PFSK-1 (cell line): ENCODE measurements around the gene SHISA2.

Experiments used
- REST ChIP-seq, 2 experiments: IDR thresholded peaks; 2 replicates each; pipeline versions ENCODE4 v1.6.1 to v1.8.0; 2011 to 2012; ENCODE audit warnings: low read depth in 2 of 2, low read length in 2 of 2, control low read depth in 1 of 2, inconsistent platforms in 1 of 2, mild to moderate bottlenecking in 1 of 2, moderate library complexity in 1 of 2; ENCODE audit not compliant: insufficient read depth in 1 of 2
- SIN3A ChIP-seq: IDR thresholded peaks from 2 replicates; pipeline ENCODE4 v1.6.1; 2012; ENCODE audit warnings: mild to moderate bottlenecking, low read length, moderate library complexity, borderline replicate concordance; ENCODE audit not compliant: insufficient read depth
- TAF1 ChIP-seq: IDR thresholded peaks from 2 replicates; pipeline ENCODE4 v1.6.1; 2012; ENCODE audit warnings: low read length, control low read depth, borderline replicate concordance; ENCODE audit not compliant: insufficient read depth

- no peak for TF ChIP-seq SIN3A
- no peak for TF ChIP-seq REST (IDR thresholded peaks at IDR 0.05; ENCODE audit: insufficient read depth in 1 of 2, low read depth in 2 of 2, low read length in 2 of 2)
- no peak for TF ChIP-seq TAF1
These were observed 22.2 kb downstream of the SHISA2 start for GRCh38 chr13:26029581-26030136.
